GM11168 (cell line): ENCODE data around the gene MAPK8.

Experiments
- in situ Hi-C: fragments of 300-500 bp; cut with MboI; formaldehyde crosslinking; loops from one replicate; pipeline ENCODE4 v1.12.0; 2022; ENCODE audit warnings: low sequenced_read_pairs; ENCODE audit not compliant: unreplicated experiment

Gene MAPK8

GRCh38 chr10:48485711-48486110, 179.2 kb downstream of the MAPK8 start:
- in situ Hi-C loops: no loop called here

- in situ Hi-C loops: no loop called here
These were observed 180.8 kb downstream of the MAPK8 start for GRCh38 chr10:48487244-48487643.
